Tongue (tissue), 2 donors: ENCODE measurements around the gene PDZK1. TPM values are rescaled to one million over a fixed set of nuclear protein-coding genes. Genes with fewer than 3 reads are reported as not detected.
"Not testable (repeated sequence)": the region's sequence is repeated elsewhere in the genome, so short reads cannot be mapped to it uniquely, and the experiment has no call there.

Experiments used
- DNase-seq: peaks from one replicate; pipeline ENCODE4 v3.0.0-alpha.2; 2015
- total RNA-seq: library from RNA; depleted of rRNA; stranded (reverse); fragments of >200 nt; gene quantifications from one replicate; pipeline ENCODE4 v1.2.3, GENCODE V29; 2014

The PDZK1 gene
- total RNA-seq, 1 donor from 2014 or later, result not detected

GRCh38 chr1:145656245-145656943 lies 50.8 kb downstream of the PDZK1 start:
- DNase-seq, result not testable (repeated sequence)

GRCh38 chr1:145643990-145644389 lies 63.2 kb downstream of the PDZK1 start:
- not testable (repeated sequence) for DNase-seq

- DNase-seq, result not testable (repeated sequence)
Observed at GRCh38 chr1:145641886-145642285, 65.3 kb downstream of the PDZK1 start.

GRCh38 chr1:145636237-145636636 lies 70.9 kb downstream of the PDZK1 start:
- not testable (repeated sequence) for DNase-seq

GRCh38 chr1:145622177-145622576 lies 85.0 kb downstream of the PDZK1 start:
- not testable (repeated sequence) for DNase-seq

Other genes starting within 250 kb of the PDZK1 start
- 38.6 TPM for gene GPR89A, start 99.4 kb downstream of the PDZK1 start, total RNA-seq
- not detected for gene CD160, start 12.1 kb upstream of the PDZK1 start, total RNA-seq
- gene RNF115, start 116.7 kb upstream of the PDZK1 start, total RNA-seq, result 18.5 TPM
- gene POLR3C, start 116.8 kb upstream of the PDZK1 start, total RNA-seq, result 25.3 TPM
- gene NUDT17, start 138.3 kb upstream of the PDZK1 start, total RNA-seq, result 14.0 TPM
- 19.0 TPM for gene PIAS3, start 151.7 kb upstream of the PDZK1 start, total RNA-seq
- 13.1 TPM for gene ANKRD35, start 178.5 kb upstream of the PDZK1 start, total RNA-seq
- 6.6 TPM for gene ITGA10, start 202.7 kb upstream of the PDZK1 start, total RNA-seq
- 24.6 TPM for gene PEX11B, start 211.3 kb upstream of the PDZK1 start, total RNA-seq
- gene RBM8A, start 220.1 kb upstream of the PDZK1 start, total RNA-seq, result 133 TPM